AG04450 (cell line): ENCODE results near the gene TUB. TPM values are rescaled to one million over a fixed set of nuclear protein-coding genes. Genes with fewer than 3 reads are reported as not detected.

Source experiments
- CTCF ChIA-PET: fragments of 300-600, 350-600 bp; formaldehyde crosslinking; extraction: SDS; loops from one replicate; lab custom pipeline; 2022; ENCODE audit warnings: antibody characterized with exemption, inconsistent platforms; lab: Charles Lee
- POLR2A ChIA-PET: fragments of 350-600 bp; formaldehyde crosslinking; extraction: SDS; loops from one replicate; lab custom pipeline; 2021; ENCODE audit warnings: antibody characterized with exemption, inconsistent platforms; lab: Yijun Ruan, JAX
- DNase-seq: peaks from one replicate; pipeline ENCODE4 v3.0.0-alpha.2; 2011; ENCODE audit warnings: low read depth, low spot score
- H3K27ac ChIP-seq: one replicate; pipeline ENCODE4 v1.5.1; 2012; ENCODE audit warnings: low read depth, low read length, control low read depth
- H3K27me3 ChIP-seq: one replicate; pipeline ENCODE4 v1.6.0; 2012; ENCODE audit warnings: low read length; ENCODE audit not compliant: control insufficient read depth, insufficient read depth
- H3K4me3 ChIP-seq: 2 replicates; pipeline ENCODE4 v1.5.1; 2011; ENCODE audit warnings: mild to moderate bottlenecking, low read depth, low read length, control low read depth
- H3K9me3 ChIP-seq: 2 replicates; pipeline ENCODE4 v1.5.1; 2012; ENCODE audit warnings: low read length; ENCODE audit not compliant: control insufficient read depth, insufficient read depth
- CTCF ChIP-seq: IDR thresholded peaks from 2 replicates; pipeline ENCODE4 v1.5.1; 2011; ENCODE audit warnings: low read depth, low read length, control low read depth, inconsistent platforms
- polyA plus RNA-seq: library from polyadenylated mRNA; depleted of rRNA; stranded (reverse); fragments of >200 nt; gene quantifications from 2 replicates; pipeline ENCODE4 v1.2.3, GENCODE V29; 2011

The TUB gene
- polyA plus RNA-seq, 1 experiment: 13.9 TPM

GRCh38 chr11:8097468-8097867, 16.5 kb downstream of the TUB start:
- no peak overlapping the region for H3K27ac ChIP-seq
- no peaks in the 10 kb centered on the region for H3K27me3 ChIP-seq
- DNase-seq: no peak
- no peaks in the 10 kb centered on the region for H3K9me3 ChIP-seq
- ChIA-PET POLR2A (no interaction called here), CTCF (interaction anchor here (0.7 to 21.0 kb wide), 8 partner anchors 10 to 1077 kb away, joined by 7 to 992 read pairs (median 58); partner anchors contain the start of genes EIF3F and TUB)
- no peak overlapping the region for H3K4me3 ChIP-seq
- TF ChIP-seq CTCF: no peak

GRCh38 chr11:8097926-8098325, 16.9 kb downstream of the TUB start:
- ChIA-PET POLR2A (no interaction called here), CTCF (interaction anchor here (0.7 to 21.0 kb wide), 13 partner anchors 11 to 1077 kb away, joined by 3 to 992 read pairs (median 47); partner anchors contain the start of genes EIF3F and TUB)
- H3K9me3 ChIP-seq: no peaks in the 10 kb centered on the region
- H3K27me3 ChIP-seq: no peaks in the 10 kb centered on the region
- H3K4me3 ChIP-seq: no peak overlapping the region
- DNase-seq: no peak
- H3K27ac ChIP-seq: no peak overlapping the region
- no peak for TF ChIP-seq CTCF

GRCh38 chr11:8098361-8098760, 17.4 kb downstream of the TUB start:
- Histone ChIP-seq H3K27ac (peak overlapping the region; percentile 52), H3K27me3 (no peaks in the 10 kb centered on the region), H3K4me3 (no peak overlapping the region), H3K9me3 (no peaks in the 10 kb centered on the region)
- peak; percentile 20 for DNase-seq
- no peak for TF ChIP-seq CTCF
- ChIA-PET CTCF (interaction anchor here (0.7 to 21.0 kb wide), 31 partner anchors 8 to 1077 kb away, joined by 3 to 992 read pairs (median 16); partner anchors contain the start of genes EIF3F and TUB), POLR2A (no interaction called here)

GRCh38 chr11:8098879-8099278, 17.9 kb downstream of the TUB start:
- ChIA-PET POLR2A (interaction anchor here (0.8 kb wide), 1 partner anchor 112 kb away, joined by 3 read pairs; the partner anchor contains the start of gene EIF3F), CTCF (interaction anchor here (0.6 to 21.0 kb wide), 58 partner anchors 8 to 1001 kb away, joined by 3 to 992 read pairs (median 6); partner anchors contain the start of genes EIF3F and TUB)
- Histone ChIP-seq H3K4me3 (no peak overlapping the region), H3K27me3 (no peaks in the 10 kb centered on the region), H3K27ac (no peak overlapping the region), H3K9me3 (no peaks in the 10 kb centered on the region)
- DNase-seq: no peak
- no peak for TF ChIP-seq CTCF

GRCh38 chr11:8099291-8099899, 18.4 kb downstream of the TUB start:
- Histone ChIP-seq H3K27me3 (no peaks in the 10 kb centered on the region), H3K27ac (no peak overlapping the region), H3K9me3 (no peaks in the 10 kb centered on the region), H3K4me3 (no peak overlapping the region)
- TF ChIP-seq CTCF: peak; percentile 93
- ChIA-PET CTCF (interaction anchor here (0.6 to 21.0 kb wide), 66 partner anchors 9 to 1002 kb away, joined by 3 to 992 read pairs (median 6); partner anchors contain the start of genes EIF3F and TUB), POLR2A (interaction anchor here (0.8 to 1.0 kb wide), 2 partner anchors 93 to 112 kb away, joined by 3 to 4 read pairs; partner anchors contain the start of gene EIF3F)
- DNase-seq: peak; percentile 65
